Measurements from ENCODE around the gene RASGRP3.

GRCh38 chr2:33598561-33599174 lies 122.2 kb downstream of the RASGRP3 start:
- TF ChIP-seq CTCF (conservative IDR thresholded peaks at IDR 0.05), result no peak
- no peak for TF ChIP-seq EZH2 (IDR thresholded peaks at IDR 0.05; ENCODE audit: low read depth)

All from PC-9 (cell line).